H1 (cell line): ENCODE measurements around the gene ITGA6. TPM values are rescaled to one million over a fixed set of nuclear protein-coding genes. Genes with fewer than 3 reads are reported as not detected.

ENCODE experiments used
- BRCA1 ChIP-seq: IDR thresholded peaks from 2 replicates; pipeline ENCODE4 v1.6.1; 2012; ENCODE audit warnings: low read depth, low read length, improper control_type of control experiment
- NANOG ChIP-seq: IDR thresholded peaks from 2 replicates; pipeline ENCODE4 v1.6.1; 2011; ENCODE audit warnings: low read length, low read depth, mild to moderate bottlenecking, inconsistent platforms; ENCODE audit not compliant: insufficient read depth, poor library complexity, severe bottlenecking
- SAP30 ChIP-seq: fragments of 300-600 bp; sonication (generic); IDR thresholded peaks from 2 replicates; pipeline ENCODE4 v1.7.1; 2012; ENCODE audit warnings: low read length, moderate library complexity, mild to moderate bottlenecking, inconsistent platforms; ENCODE audit not compliant: insufficient read depth, insufficient replicate concordance
- SIX5 ChIP-seq: IDR thresholded peaks from 2 replicates; pipeline ENCODE4 v1.6.1; 2011; ENCODE audit warnings: mild to moderate bottlenecking, low read depth, low read length
- TEAD4 ChIP-seq: IDR thresholded peaks from 2 replicates; pipeline ENCODE4 v1.6.1; 2012; ENCODE audit warnings: low read depth, low read length, inconsistent platforms, mixed read lengths
- polyA plus RNA-seq, 7 experiments: library from polyadenylated mRNA; depleted of rRNA in 3 of 7; stranded (reverse) in 5 of 7; unstranded in 2 of 7; fragments of >200 nt in 5 of 7; fragments of 200-250 nt in 2 of 7; gene quantifications; 1 replicate in 5 of 7; 2 replicates in 1 of 7; 4 replicates in 1 of 7; pipeline versions ENCODE4 v1.2.1 to v1.2.3, GENCODE V29; 2011 to 2013; ENCODE audit warnings: missing spikeins in 2 of 7, mixed read lengths in 2 of 7
- total RNA-seq: library from RNA; stranded (reverse); fragmentation: NEBNext Ultra II Directional; extraction: Animal tissue kit (Norgen Biotek cat#: 25700); gene quantifications from 2 replicates; pipeline ENCODE4 v1.2.1, GENCODE V29; 2021
- TF ChIP-seq, protein P1 (sequence below): fragments of 300-600 bp; sonication (generic); IDR thresholded peaks from 2 replicates; pipeline ENCODE4 v1.7.1; 2012; ENCODE audit warnings: low read length, moderate library complexity, mild to moderate bottlenecking, inconsistent platforms; ENCODE audit not compliant: insufficient replicate concordance

Gene ITGA6
- total and polyA plus RNA-seq, 2 of the 8 experiments (the other 6 are each of a cell fraction or from before 2014, with no cell fraction given): 26.9 to 118 TPM

GRCh38 chr2:172430027-172430426 lies 2.6 kb downstream of the ITGA6 start (continued):
- TF ChIP-seq, protein P1, sequence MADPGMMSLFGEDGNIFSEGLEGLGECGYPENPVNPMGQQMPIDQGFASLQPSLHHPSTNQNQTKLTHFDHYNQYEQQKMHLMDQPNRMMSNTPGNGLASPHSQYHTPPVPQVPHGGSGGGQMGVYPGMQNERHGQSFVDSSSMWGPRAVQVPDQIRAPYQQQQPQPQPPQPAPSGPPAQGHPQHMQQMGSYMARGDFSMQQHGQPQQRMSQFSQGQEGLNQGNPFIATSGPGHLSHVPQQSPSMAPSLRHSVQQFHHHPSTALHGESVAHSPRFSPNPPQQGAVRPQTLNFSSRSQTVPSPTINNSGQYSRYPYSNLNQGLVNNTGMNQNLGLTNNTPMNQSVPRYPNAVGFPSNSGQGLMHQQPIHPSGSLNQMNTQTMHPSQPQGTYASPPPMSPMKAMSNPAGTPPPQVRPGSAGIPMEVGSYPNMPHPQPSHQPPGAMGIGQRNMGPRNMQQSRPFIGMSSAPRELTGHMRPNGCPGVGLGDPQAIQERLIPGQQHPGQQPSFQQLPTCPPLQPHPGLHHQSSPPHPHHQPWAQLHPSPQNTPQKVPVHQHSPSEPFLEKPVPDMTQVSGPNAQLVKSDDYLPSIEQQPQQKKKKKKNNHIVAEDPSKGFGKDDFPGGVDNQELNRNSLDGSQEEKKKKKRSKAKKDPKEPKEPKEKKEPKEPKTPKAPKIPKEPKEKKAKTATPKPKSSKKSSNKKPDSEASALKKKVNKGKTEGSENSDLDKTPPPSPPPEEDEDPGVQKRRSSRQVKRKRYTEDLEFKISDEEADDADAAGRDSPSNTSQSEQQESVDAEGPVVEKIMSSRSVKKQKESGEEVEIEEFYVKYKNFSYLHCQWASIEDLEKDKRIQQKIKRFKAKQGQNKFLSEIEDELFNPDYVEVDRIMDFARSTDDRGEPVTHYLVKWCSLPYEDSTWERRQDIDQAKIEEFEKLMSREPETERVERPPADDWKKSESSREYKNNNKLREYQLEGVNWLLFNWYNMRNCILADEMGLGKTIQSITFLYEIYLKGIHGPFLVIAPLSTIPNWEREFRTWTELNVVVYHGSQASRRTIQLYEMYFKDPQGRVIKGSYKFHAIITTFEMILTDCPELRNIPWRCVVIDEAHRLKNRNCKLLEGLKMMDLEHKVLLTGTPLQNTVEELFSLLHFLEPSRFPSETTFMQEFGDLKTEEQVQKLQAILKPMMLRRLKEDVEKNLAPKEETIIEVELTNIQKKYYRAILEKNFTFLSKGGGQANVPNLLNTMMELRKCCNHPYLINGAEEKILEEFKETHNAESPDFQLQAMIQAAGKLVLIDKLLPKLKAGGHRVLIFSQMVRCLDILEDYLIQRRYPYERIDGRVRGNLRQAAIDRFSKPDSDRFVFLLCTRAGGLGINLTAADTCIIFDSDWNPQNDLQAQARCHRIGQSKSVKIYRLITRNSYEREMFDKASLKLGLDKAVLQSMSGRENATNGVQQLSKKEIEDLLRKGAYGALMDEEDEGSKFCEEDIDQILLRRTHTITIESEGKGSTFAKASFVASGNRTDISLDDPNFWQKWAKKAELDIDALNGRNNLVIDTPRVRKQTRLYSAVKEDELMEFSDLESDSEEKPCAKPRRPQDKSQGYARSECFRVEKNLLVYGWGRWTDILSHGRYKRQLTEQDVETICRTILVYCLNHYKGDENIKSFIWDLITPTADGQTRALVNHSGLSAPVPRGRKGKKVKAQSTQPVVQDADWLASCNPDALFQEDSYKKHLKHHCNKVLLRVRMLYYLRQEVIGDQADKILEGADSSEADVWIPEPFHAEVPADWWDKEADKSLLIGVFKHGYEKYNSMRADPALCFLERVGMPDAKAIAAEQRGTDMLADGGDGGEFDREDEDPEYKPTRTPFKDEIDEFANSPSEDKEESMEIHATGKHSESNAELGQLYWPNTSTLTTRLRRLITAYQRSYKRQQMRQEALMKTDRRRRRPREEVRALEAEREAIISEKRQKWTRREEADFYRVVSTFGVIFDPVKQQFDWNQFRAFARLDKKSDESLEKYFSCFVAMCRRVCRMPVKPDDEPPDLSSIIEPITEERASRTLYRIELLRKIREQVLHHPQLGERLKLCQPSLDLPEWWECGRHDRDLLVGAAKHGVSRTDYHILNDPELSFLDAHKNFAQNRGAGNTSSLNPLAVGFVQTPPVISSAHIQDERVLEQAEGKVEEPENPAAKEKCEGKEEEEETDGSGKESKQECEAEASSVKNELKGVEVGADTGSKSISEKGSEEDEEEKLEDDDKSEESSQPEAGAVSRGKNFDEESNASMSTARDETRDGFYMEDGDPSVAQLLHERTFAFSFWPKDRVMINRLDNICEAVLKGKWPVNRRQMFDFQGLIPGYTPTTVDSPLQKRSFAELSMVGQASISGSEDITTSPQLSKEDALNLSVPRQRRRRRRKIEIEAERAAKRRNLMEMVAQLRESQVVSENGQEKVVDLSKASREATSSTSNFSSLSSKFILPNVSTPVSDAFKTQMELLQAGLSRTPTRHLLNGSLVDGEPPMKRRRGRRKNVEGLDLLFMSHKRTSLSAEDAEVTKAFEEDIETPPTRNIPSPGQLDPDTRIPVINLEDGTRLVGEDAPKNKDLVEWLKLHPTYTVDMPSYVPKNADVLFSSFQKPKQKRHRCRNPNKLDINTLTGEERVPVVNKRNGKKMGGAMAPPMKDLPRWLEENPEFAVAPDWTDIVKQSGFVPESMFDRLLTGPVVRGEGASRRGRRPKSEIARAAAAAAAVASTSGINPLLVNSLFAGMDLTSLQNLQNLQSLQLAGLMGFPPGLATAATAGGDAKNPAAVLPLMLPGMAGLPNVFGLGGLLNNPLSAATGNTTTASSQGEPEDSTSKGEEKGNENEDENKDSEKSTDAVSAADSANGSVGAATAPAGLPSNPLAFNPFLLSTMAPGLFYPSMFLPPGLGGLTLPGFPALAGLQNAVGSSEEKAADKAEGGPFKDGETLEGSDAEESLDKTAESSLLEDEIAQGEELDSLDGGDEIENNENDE: no peak
- no peak for TF ChIP-seq SIX5
- TF ChIP-seq TEAD4: no peak
- no peak for TF ChIP-seq SAP30
- no peak for TF ChIP-seq BRCA1
- no peak for TF ChIP-seq NANOG
